NK-92 (cell line): ENCODE data around the gene NXPH2.

ENCODE experiments used
- DNase-seq: peaks from one replicate; lab custom pipeline; 2025; ENCODE audit not compliant: unreplicated experiment; lab: John Stamatoyannopoulos, UW

NXPH2 gene

GRCh38 chr2:138779781-138780445 is at the start of gene NXPH2:
Gene NXPH2 (minus strand): TSS chr2:138780390. CDS start chr2:138780241, 149 bp downstream.
- no peak for DNase-seq

DNA sequence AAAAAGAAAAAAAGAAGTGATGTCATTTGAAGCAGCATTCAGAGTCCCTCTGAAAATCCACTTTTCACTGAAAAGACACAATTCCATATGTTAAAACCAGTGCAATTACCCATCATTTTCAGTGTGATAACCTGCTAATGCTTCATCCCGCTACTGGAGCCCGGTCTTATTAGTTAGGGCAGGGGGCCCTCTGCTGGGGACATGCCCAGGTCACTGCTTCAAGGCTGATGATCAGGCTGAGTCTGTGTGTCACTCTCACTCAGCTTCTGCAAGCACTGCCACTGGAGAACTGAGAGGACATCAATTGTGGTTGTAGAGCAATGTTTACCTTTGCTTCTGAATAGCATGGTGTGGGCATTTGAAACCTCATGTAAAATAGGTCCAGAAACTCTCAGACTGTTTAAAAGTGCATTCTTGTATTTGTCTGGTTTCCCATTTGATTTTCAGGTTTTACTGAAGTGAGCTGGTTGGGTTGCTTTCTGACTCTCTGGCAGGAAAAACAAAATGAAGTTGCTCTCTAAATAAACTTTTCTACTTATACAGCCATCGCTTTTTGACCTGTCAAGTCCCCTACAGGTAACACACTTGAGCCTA is 49.2 kb upstream of the NXPH2 start:
- no peak for DNase-seq

DNA sequence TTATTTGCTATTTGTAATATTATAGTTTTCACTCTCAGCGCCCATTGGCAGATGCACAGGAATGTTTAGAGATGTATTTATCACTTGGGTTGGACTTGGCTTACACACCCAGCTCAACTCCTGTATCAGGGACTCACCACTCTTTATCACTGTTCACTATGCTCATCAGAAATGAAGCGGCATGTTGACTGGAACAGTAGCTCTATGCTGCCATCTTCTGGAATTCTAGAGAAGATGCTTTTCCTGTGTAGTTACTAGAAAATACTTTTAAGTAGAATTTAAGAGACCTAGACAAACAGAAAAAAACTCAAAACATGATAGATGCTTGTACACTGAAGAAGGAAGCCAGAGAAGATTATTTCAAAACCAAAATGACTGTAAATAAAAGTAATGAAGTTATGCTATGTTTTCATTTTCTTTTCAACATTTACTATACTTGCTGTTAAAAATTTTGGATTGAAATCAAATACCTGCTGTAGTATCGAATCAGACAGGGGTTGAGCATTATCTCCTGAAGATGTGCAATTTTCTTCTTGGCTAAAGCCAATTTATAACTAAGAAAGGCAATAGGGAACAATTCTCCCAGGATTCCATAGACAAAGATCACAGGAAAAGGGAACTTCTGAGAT is 47.4 kb upstream of the NXPH2 start:
- no peak for DNase-seq

DNA sequence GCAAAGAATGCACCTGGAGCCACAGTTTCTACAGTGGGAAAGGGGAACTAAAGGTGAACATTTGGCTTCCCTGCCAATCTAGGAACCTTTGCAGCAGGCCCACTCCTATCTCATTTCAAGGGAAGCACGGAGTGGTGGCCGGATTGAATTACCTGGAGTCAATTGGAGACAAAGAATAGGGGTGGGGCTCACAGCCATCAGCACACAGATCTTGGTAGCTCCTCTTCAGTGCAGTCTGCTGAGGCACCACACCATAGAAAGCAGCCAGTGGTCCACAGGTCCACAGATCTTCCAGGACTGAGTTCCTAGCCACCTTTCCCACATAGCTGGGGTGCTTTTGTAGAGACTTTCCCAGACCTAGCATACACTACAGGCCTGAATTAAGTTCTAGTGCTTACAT is 43.5 kb upstream of the NXPH2 start:
- no peak for DNase-seq

DNA sequence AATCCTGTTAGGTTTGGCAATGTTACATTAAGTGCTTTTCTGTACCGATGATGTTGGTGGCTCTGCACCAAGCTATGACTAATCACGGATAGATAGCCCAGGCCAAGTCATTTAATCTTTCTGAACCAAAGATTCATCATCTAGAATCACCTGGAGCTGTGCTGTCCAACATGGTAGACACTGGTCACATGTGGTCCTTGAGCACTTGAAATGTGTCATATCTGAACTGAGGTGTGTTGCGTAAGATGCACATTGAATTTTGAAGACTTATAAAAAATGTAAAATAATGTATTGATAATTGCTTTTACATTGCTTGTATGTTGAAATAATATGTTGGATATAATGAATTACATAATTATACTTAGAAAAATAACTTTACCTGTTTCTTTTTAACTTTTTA is 39.8 kb upstream of the NXPH2 start:
- DNase-seq: no peak

DNA sequence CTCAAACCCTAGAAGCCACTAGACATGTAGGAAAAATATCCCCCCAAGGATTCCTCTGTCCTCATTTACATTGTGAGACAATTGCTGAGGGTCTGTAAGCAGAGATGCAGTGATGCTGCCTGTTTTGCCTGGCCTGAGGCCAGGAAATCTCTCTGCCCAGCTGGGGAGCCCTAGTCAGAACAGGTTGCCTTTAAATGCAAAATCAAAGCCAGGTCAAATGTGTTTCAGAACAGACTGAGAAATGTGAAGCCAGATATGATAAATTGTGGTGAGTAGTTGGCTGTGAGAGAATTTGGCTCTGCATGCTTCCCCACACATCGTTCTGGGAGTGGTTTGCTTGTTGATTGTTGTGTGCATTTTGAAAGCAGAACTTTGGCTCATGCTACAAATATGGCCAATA is 38.4 kb upstream of the NXPH2 start:
- no peak for DNase-seq

DNA sequence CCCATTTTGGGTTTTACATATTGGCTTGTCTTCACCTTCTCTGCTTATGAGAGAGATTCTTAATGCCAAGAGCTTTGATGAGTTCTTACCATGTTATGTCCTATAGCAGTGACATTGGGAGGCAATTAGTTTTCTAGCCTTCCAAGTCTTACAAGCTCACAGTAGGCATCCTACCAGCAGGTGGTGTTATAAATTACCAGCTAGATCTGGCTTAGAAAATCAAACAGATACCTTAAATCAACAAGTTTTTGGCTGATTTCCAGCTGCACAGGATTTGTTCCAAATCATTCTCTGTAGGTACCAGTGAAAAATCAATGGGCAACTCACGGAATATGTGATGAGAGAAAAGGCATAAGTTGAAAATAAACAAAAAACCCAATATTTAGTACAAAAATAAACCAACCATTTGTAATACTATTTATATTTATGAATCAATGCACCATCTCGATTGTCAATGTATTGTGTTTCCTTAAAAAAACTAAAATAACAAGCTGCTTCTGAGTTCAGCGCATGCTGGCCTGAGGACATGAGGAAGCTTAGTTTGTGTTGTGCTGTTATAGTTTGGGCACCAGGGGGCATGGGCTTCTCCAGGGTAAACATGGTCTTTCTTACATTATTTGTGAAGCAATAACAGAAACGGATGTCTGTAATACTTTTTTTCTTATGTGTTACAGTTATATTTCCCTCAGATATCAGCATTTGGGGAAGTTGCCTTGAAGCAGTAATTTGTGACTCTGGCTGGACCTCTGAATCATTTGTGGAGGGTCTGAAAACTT is 34.1 kb upstream of the NXPH2 start:
- DNase-seq: no peak

DNA sequence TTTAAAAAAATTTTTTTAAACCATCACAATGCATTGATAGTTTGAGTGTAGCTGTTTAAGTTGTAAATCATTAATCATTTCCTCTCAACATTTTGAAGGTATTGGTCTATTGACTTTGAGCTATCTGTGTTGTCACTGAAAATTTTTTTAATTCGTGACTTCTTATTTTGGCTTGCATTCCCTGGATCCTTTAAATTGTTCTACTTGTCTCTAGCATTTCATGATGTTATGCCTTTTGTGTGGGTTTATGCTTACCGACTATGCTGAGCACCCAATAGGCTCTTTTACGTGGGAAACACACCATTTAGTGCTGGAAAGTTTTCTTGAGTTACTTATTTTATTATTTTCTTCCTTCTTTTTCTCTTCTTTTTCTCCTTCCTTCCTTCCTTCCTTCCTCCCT is 31.2 kb upstream of the NXPH2 start:
- no peak for DNase-seq

DNA sequence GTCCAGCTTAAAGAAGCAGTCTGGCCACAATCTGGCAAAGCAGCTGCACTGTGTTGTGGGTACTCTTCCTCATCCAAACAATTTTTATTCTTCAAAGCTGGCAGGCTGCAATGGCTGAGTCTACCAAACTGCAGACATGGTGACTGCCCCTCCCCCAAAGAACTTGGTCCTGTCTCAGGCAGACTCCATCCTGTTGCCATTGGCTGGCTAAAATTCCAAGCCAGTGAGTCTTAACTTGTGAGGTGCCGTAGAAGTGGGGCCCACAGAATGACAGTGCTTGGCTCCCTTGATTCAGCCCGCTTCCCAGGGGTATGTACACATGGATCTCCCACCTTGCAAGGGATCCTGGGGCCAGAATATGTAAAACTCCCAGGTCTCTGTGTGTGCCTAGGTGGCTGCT is 14.5 kb upstream of the NXPH2 start:
- no peak for DNase-seq

DNA sequence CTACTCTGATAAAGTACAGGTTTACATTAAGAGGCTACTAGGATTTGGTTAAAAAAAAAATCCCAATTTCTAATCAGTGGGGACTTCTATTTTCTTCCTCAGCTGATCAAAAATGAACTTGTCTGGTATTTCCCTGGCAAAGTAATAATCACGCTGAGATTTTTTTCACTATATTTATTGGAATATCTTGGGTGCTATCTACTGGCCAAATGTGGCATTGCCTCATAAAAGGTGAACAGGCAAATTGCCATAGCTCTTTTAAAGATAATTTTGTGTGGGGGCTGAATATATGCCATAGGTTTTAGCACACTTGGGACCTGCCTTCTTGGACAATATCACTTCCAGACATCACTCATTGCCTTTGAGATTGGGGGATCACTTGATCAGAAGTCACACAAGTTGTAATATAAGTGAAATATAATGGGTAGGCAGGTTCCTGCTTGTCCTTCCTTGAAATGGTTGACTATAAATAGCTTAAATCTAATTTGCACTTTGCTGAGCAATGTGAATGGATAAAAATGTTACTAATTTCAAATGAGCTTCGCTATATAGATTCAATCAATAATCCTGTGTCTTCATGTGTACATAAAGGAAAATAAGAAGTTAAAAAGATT is 7.0 kb upstream of the NXPH2 start:
- DNase-seq: no peak

DNA sequence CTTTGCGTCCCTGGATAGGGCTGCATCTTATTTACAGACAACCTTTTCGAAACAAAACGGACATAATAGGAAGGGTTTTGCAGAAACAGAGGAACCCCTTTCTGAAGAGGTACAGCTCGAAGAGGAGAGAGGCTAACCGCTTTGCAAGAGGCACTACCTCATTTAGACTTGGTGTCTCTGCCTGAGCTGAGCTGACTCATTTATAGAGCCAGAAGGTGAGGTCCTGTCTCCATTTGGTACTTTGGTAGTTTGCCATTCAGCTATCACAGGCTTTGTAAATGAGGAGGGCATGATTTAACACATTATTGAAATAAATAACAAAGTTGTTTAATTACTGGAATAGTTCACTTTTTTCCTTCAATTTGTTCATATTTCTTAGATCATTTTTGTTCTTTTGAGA is 2.2 kb upstream of the NXPH2 start:
- DNase-seq: no peak

DNA sequence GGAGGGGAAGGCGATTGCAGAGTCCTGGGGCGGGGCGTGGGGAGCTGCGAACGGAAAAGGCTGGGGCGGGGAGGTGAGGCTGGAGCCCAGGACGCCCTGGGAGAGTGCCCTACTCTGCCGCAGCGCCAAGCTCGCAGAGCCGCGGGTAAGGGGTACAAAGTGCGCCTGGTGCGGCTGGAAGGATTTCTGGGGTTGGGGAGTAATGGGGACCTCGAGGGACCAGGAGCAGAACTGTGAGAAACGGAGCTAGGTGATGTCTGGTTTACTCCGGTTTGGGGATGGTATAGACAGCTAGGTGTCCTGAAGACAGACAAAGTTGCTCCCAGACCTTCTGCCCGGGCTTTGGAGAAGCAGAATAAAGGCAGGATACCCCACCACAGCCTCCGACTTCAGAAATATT is 718 bp upstream of the NXPH2 start:
- DNase-seq: no peak

DNA sequence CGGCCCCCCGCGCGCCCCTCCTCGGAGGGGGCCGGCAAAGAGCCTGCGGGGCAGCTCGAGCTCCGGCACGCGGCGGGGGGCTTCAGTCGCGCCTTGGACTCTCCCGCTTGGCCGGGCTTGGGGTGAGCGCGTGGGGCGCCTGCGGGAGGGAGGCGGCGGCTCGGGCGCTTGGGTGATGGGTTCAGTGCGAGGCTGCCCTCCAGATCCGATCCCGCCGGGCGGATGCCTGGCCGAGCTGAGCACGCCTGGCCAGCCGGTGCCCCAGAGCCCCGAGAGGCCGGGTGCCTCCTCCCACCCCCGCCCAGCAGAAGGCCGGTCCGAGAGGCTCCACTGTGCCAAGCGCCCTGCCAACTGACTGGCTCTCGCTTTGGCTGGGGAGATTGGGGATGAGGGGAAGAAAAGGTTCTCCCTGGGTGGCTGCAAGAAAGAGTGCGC is 273 bp upstream of the NXPH2 start:
- DNase-seq: no peak

DNA sequence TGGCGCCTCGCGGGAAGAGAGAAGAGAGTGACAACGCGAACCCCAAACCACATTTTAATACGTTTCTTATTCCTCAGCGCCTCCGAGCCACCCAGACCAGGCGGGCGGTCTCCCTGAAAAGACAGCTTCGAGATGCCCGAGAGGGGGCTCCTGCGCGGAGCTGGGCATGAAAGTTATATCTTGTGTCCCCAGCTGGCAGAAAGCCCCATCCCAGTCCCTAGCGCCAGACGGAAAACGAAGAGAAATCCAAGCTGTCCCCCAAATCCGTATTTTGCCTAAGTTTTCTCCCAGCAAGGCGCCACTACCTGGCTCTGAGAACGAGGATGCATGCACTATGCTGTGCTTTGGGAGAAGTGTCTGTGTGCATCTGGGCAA is 797 bp downstream of the NXPH2 start:
- DNase-seq: no peak

DNA sequence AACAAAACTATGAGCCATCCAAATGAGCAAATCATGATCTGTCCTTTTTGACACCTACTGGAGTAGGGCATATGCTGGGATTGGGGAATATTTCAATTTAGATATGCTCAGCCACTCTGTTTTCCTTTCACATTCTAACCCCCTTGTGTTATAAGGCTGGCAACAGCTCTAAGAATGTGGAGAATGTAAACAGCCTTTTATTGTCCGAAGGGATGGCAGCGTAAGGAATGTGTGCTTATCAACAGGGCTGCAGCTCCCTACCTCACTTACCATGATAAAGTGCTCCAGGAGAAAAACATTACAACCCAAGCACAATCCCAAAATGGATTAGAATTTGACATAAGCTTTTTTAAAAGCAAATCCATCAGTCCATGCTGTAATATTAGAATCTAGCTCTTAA is 2.2 kb downstream of the NXPH2 start:
- DNase-seq: no peak

- no peak for DNase-seq
These were observed 4.5 kb downstream of the NXPH2 start for GRCh38 chr2:138775736-138776135.

- no peak for DNase-seq
These were observed 8.7 kb downstream of the NXPH2 start for GRCh38 chr2:138771534-138771933.

DNA sequence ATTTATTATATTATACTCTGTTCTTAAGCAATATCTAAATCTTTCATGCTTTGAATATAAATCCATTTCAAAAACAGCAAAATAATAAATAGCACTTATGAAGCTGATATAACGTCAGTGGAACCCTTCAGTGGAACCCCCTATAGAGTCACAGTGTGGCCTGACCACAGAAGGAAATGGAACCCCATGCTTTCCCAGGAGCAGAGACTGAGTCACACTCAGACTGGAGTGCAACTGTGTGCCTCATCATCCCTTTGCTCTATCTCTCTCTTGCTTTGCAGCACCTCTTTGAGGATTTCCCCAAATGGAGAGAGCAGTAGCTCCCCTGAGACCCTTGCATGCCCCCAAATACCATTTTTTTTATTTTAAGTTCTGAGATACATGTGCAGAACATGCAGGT is 13.1 kb downstream of the NXPH2 start:
- DNase-seq: no peak

- no peak for DNase-seq
These were observed 13.7 kb downstream of the NXPH2 start for GRCh38 chr2:138766464-138766863.

DNA sequence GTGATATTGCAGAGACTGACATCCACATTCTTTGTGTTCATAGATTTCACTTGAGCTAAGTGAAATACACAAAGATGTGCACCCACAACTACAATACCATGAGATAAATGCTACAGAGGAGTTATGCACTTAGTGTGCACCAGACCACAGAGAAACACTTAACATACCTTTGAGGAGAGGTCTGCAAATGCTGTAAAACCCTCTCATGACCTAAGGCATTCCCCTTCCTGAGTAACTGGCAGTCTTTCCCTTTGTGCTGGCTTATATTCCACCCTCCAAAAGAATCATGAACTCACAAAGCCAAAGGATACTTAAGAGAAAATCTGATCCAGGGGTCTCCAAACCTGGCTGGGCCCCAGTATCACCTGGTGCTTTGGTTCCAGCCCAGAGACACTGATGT is 16.2 kb downstream of the NXPH2 start:
- DNase-seq: no peak

GRCh38 chr2:138762533-138762932 is 17.7 kb downstream of the NXPH2 start:
- DNase-seq: no peak

GRCh38 chr2:138760676-138761075 is 19.5 kb downstream of the NXPH2 start:
- DNase-seq: no peak
